Measurements from ENCODE around the gene SH3BGRL2. TPM values are rescaled to one million over a fixed set of nuclear protein-coding genes. Genes with fewer than 3 reads are reported as not detected.

The SH3BGRL2 gene
- total and polyA plus RNA-seq, 2 of the 8 experiments (the other 6 are each of a cell fraction or from before 2014, with no cell fraction given), result 6.0 to 20.3 TPM

GRCh38 chr6:79648328-79648727, 17.2 kb downstream of the SH3BGRL2 start:
- Histone ChIP-seq H3K4me1 (replicated peaks in 1 of 4; ENCODE audit: control insufficient read depth in 3 of 4, insufficient read depth in 4 of 4, low read length in 3 of 4) (peaks cover 0 to 3% (median 2%) of the 10 kb centered on the region in 4 experiments; a peak in 2 of 7 replicates), H3K4me3 (ENCODE audit: extremely low read depth in 1 of 4, insufficient read depth in 2 of 4, low read depth in 3 of 4, low read length in 4 of 4) (no peak overlapping the region), H2AFZ (ENCODE audit: low read length) (no peak overlapping the region), H3K56ac (replicated peaks; ENCODE audit: insufficient read length, low read depth, low read length) (no peak overlapping the region), H4K20me1 (replicated peaks in 1 of 2; ENCODE audit: control insufficient read depth in 1 of 2, insufficient read depth in 2 of 2, low read length in 2 of 2) (no peaks in the 10 kb centered on the region), H4K8ac (ENCODE audit: extremely low read depth, insufficient read depth, low read length) (no peak overlapping the region), H3K14ac (ENCODE audit: insufficient read length) (no peak overlapping the region), H3K9ac (replicated peaks in 1 of 4; ENCODE audit: extremely low read depth in 1 of 4, low read depth in 3 of 4, low read length in 3 of 4) (no peak overlapping the region), H3K23me2 (ENCODE audit: low read depth, low read length) (no peaks in the 10 kb centered on the region; the same call in 1 of the 2 replicates), H2BK120ac (replicated peaks; ENCODE audit: low read depth, low read length) (no peak overlapping the region), H4K91ac (replicated peaks; ENCODE audit: insufficient read length, low read length) (no peak overlapping the region), H2BK5ac (ENCODE audit: low read depth, low read length) (no peak overlapping the region), H3K9me3 (ENCODE audit: insufficient read depth in 2 of 2, low read depth in 1 of 2, low read length in 1 of 2) (no peaks in the 10 kb centered on the region), H2BK15ac (ENCODE audit: low read length) (no peak overlapping the region), H3K27ac (ENCODE audit: low read depth, low read length) (no peak overlapping the region), H3K4ac (replicated peaks; ENCODE audit: insufficient read length, low read depth, low read length) (no peak overlapping the region), H2AK5ac (ENCODE audit: low read depth, low read length) (no peak overlapping the region), H3K27me3 (replicated peaks in 1 of 4; ENCODE audit: control insufficient read depth in 3 of 4, extremely low read depth in 1 of 4, insufficient read depth in 3 of 4, low read length in 3 of 4) (no peaks in the 10 kb centered on the region), H3K79me1 (ENCODE audit: low read depth, low read length) (no peaks in the 10 kb centered on the region), H3K4me2 (ENCODE audit: insufficient read depth in 1 of 2, low read depth in 2 of 2, low read length in 2 of 2) (no peak overlapping the region), H3K79me2 (ENCODE audit: control insufficient read depth in 1 of 2, insufficient read depth in 2 of 2, low read length in 2 of 2) (peaks cover 0 to 7% of the 10 kb centered on the region in 2 experiments; a peak in 2 of 4 replicates), H4K5ac (ENCODE audit: insufficient read length, low read depth, low read length) (no peak overlapping the region), H3K18ac (ENCODE audit: extremely low read depth, low read length) (no peak overlapping the region), H3K23ac (ENCODE audit: insufficient read length) (no peak overlapping the region), H3K36me3 (ENCODE audit: control insufficient read depth in 2 of 4, insufficient read depth in 4 of 4, low read length in 3 of 4) (no peaks in the 10 kb centered on the region; a peak in 1 of 8 replicates), H2BK12ac (ENCODE audit: low read depth, low read length) (no peak overlapping the region), H2BK20ac (ENCODE audit: low read length) (no peak overlapping the region)
- ChIA-PET POLR2A (ENCODE audit: partially characterized antibody) (interaction anchor here (1.0 to 2.3 kb wide), 3 partner anchors 9 to 24 kb away, joined by 3 to 13 read pairs (median 4); partner anchors contain the start of gene SH3BGRL2), CTCF (ENCODE audit: partially characterized antibody) (interaction anchor here (1.2 to 2.3 kb wide), 5 partner anchors 10 to 66 kb away, joined by 3 to 10 read pairs (median 4); no protein-coding TSS in a partner anchor)
- FAIRE-seq, result no peak
- no peak for DNase-seq (ENCODE audit: low read depth in 1 of 2, low spot score in 2 of 2)
- WGBS, 2 experiments (ENCODE audit: extremely low coverage in 1 of 2, insufficient coverage in 1 of 2, insufficient read length in 1 of 2, insufficient replicate concordance in 2 of 2, low coverage in 1 of 2, low lambda C conversion rate in 2 of 2, missing lambda C conversion rate in 1 of 2), result 54% methylated on average over 2 of the region's 2 CpGs; no CpG with 5 or more reads in 1 of the 2 experiments

All from H1 (cell line).